Activated CD4-positive, alpha-beta T cell treated with anti-CD3 and anti-CD28 coated beads, Interleukin-2, amount 50 U/mL, for 4 hours (primary cell): ENCODE results near the gene MRPL24.
"Not testable (repeated sequence)": the region's sequence is repeated elsewhere in the genome, so short reads cannot be mapped to it uniquely, and the experiment has no call there.

ENCODE experiments used
- DNase-seq, 2 experiments: peaks; one replicate each; pipeline ENCODE4 v3.0.0-alpha.2; 2020

The MRPL24 gene

GRCh38 chr1:156740741-156741480 lies at the start of gene MRPL24:
Gene MRPL24 (minus strand): TSS chr1:156741088. CDS start chr1:156738704, 2,384 bp downstream.
- peak; percentile 96 for DNase-seq

DNA sequence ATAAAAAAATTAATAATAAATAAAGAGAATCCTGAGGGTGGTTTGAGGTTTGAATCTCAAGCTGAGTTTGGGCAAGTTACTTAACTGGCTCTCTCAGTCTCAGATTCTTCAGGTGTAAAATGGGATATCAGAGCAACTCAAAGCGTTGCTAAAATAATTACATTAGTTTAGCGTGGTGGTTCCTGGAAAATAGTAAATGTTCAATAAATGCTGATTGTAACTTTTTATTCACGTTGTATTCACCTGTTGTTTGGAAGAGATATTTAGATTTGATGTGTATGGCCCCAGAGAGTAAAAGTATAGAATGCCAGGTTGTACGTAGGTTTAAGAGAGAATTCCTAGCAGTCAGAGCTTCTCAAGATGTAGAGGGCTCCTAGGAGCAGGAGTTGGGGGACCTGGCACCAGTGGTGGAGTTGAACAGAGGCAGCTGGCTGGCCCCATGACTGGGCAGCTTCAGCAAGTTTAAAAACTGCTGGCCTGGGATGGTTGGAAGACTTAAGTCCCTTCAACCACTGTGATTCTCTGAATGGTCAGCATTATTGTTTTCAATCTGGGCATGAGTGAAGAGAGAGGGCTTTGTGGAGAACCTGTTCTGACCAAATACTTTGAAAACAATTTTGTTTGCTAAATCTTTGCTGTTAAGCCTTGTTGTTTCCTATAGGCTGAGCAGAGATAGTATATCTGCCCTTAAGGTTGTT lies 48.9 kb upstream of the MRPL24 start:
- no peak for DNase-seq

DNA sequence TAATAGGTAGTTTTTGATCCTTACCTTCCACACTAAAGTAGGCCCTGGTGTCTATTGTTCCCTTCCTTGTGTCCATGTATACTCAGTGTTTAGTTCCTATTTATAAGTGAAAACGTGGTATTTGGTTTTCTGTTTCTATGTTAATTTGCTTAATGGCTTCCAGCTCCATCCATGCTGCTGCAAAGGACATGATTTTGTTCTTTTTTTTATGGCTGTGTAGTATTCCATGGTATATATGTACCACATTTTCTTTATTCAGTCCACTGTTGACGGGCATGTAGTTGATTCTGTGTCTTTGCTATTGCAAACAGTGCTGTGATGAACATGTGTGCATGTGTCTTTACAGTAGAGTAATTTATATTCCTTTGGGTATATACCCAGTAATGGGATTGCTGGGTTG lies 47.2 kb upstream of the MRPL24 start:
- DNase-seq = no peak

GRCh38 chr1:156786640-156787039 lies 45.8 kb upstream of the MRPL24 start:
- DNase-seq = no peak

GRCh38 chr1:156785458-156785857 lies 44.6 kb upstream of the MRPL24 start:
- no peak for DNase-seq

DNA sequence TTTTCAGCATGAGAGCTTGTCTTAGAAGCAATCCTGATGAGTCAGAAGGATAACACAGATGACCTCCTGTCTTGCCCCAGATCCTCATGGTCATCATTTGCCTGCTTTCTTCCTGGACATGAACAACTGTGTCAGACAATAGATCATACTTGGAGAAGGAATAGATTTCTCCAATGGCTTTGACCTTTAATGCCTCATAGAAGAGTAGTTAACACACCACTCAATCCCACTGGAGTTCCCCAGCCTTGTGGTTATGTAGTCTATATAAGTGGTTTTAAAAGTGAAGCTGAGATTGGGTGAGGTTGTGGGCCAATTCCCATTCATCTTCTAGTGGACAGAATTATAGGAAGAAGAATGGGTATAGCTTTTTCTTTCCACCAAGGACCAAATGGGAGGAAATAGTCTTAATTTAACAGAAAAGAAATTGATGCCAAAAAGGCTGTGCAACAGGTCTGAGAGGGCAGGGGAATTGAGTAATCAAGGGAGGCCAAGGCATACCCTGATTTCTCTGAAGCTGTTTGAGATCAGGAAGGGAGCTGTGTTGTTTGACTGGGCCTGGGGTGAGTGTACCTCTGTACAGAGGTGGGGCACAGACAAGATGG lies 40.8 kb upstream of the MRPL24 start:
- DNase-seq = no peak

DNA sequence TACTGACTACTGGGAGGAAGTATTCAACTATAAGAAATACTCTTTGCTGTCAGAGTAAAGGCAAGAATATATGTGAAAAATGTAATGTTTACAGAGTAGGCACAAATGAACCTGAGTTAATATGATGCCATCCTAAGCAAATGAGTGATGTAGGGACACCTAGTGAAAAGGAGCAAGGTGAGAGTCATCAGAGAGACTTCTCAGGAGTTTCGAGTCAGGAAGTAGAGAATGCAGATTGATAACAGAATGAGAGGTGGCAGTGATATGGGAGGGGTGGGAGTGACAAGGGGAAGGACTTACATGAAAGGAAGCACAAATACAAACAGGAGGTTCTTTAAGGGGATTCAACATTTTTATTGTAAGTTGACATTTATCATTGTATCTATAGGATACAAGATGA lies 36.7 kb upstream of the MRPL24 start:
- no peak for DNase-seq

DNA sequence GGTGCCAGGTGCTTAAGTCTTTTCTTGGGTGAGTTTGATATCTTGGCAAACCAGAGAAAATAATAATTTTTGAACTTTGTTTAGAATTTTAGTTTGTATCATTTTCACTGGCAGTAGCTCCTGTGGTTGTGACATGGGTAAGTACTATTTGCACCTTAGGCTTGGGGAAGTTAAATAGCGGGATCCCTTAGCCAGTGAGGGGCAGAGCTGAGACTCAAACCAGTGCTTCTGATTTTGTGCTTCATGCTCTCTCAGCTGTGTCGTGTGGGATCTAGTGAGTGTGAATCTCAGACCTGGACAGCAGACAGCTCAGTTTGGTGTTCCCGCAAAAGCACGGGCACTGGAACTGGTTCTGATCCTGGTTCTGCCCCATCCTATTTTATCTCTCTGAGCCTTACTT lies 36.1 kb upstream of the MRPL24 start:
- DNase-seq = no peak

DNA sequence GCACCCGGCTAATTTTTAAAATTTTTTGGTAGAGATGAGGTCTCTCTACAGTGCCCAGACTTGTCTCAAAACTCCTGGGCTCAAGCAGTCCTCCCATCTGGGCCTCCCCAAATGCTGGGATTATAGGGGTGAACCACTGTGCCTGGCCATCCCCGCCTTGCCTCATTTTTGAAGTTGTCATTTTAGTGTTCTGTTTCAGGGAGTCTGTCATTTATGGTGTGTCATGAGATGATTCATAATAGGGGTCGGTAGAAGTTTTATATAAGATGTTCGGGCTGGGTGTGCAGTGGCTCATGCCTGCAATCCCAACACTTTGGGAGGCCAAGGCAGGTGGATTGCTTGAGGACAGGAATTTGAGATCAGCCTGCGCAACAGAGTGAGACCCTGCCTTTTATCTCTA lies 34.9 kb upstream of the MRPL24 start:
- no peak for DNase-seq

- no peak for DNase-seq
These were observed 32.7 kb upstream of the MRPL24 start for GRCh38 chr1:156773607-156774006.

DNA sequence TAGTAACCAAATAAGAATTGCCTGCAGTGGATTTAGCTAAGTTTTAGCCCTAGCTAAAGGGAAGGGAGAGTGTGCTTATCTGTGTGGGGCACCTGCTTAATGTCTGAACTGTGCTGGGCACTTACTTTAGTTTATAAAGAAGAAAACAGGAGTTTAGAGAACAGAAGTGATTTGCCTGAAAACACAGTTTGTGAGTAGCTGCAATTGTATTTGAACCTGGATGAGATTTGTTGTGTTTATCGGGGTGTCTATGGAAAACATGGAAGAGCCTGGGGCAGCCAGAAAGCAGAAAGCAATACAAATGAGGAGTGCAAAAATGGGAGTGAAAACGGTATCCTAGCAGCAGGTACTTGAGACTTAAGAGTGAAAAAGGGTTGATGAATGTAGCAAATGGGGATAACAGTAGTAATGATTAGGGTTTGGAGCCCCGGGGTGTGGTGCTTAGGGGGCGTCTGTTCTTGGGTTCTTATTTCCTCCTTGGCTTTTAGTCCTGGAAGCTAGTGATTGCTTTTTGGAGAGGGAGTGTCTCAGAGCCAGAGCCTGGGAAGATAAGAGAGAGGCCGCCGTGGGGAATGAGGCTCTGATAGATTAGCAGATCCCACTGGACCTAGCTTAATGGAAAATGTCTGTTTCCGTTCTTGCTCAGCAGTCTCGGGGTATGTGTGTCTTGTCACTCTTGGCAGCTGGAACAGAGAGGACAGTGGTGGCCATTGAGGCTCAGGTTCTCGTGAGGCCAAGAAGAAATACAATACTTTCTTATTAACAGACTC lies 32.0 kb upstream of the MRPL24 start:
- DNase-seq = no peak

DNA sequence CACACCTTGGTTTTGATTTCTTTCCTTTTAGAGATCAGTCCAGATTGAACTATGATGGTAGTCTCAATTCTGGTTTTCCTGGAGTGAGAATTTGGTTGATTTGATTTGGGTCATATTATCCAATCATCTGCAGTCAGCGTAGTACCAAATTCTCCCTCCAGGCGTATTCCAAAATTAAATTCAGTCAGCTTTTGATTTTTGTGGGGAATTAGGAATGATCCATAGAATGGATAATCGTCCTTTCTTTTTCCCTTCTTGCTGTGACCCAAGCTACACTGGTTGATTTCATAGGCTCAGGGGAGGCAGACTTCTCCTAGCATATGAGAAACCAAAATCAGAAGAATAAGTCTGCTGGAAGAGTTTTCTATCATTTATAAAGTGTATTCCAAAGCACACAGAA lies 31.3 kb upstream of the MRPL24 start:
- no peak for DNase-seq

DNA sequence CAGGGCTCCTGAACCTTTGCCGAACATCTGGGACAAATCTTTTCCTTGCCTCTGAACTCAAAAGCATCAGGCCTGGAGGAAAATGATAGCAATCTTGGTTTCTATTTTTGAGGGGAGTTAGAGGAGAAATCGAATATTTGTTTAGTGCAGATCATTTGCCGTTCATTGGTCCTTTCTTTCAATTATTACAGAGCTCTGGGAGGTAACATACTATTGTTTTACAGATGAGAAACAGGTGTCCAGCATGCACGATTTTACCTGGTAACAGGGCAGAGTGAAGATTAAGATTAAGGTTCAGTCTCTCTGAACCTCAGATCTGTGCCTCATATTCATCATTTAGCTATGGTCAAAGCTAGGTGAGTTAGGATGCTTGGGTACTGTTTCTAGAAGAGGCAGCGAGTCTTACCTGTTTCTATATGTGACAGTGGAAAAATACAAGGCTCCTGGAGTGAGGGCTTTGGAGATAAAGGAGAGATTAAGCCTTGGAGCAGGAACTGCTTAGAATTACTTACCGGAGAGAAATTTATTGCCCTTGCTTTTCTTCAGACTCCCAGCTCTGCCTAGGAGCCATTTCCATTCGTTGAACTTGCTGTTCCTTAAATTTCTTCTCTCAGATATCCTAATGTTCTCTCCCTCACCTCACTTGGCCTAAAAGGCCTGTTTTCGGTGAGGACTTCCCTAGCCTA lies 27.9 kb upstream of the MRPL24 start:
- no peak for DNase-seq

DNA sequence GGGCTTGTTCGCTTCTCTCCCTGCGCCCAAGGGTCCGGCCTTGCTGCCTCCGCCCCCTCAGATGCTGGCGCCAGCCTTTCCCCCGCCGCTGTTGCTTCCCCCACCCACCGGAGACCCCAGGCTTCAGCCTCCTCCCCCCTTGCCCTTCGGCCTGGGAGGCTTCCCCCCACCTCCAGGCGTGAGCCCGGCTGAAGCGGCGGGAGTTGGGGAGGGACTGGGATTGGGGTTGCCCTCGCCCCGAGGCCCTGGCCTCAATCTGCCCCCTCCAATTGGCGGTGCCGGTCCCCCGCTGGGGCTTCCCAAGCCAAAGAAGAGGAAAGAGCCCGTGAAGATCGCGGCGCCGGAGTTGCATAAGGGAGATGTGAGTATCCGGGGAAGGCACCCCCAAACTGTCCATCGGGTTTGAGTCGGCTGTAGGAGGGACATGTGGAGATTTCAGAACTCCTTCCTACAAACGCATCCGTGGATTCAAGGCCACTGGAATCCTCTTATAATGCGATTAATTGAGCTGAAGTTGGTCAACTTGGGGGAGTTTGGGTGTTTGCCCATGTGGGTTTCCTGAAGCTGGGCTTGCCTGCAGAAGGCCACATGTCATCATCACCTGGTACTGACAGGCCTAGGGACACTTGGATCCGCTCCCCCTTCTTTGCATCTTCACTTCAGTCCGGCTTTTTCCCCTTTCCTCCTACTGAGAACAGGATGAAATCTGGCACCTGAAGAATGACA lies 27.2 kb upstream of the MRPL24 start:
- no peak for DNase-seq

GRCh38 chr1:156767101-156767878 lies 26.4 kb upstream of the MRPL24 start, which contains the start of gene PRCC:
Gene PRCC (plus strand): TSS chr1:156767535. CDS start chr1:156767772, 237 bp downstream.
- DNase-seq = peak; percentile 96 to 97

- no peak for DNase-seq
These were observed 25.6 kb upstream of the MRPL24 start for GRCh38 chr1:156766298-156767100.

GRCh38 chr1:156765666-156766065 lies 24.8 kb upstream of the MRPL24 start:
- DNase-seq = no peak

GRCh38 chr1:156765136-156765535 lies 24.2 kb upstream of the MRPL24 start:
- DNase-seq = not testable (repeated sequence)

- DNase-seq = no peak
These were observed 19.9 kb upstream of the MRPL24 start for GRCh38 chr1:156760796-156761104.

GRCh38 chr1:156760092-156760795 lies 19.4 kb upstream of the MRPL24 start:
- DNase-seq = no peak
